Type B pancreatic cell (in vitro differentiated cells): ENCODE results near the gene ROR1. TPM values are rescaled to one million over a fixed set of nuclear protein-coding genes. Genes with fewer than 3 reads are reported as not detected.

Experiments used
- DNase-seq: peaks from one replicate; pipeline ENCODE4 v3.0.0; 2021; ENCODE audit warnings: mixed read lengths; ENCODE audit not compliant: unreplicated experiment; ENCODE audit errors: extremely low spot score
- H3K27ac Mint-ChIP-seq: 2 replicates; pipeline ENCODE4 v1.8.0; 2021; ENCODE audit warnings: mild to moderate bottlenecking, mixed read lengths
- H3K27me3 Mint-ChIP-seq: 2 replicates; pipeline ENCODE4 v1.8.0; 2021; ENCODE audit warnings: mixed read lengths
- H3K36me3 Mint-ChIP-seq: 2 replicates; pipeline ENCODE4 v1.8.0; 2021; ENCODE audit warnings: mixed read lengths
- H3K4me1 Mint-ChIP-seq: one replicate; pipeline ENCODE4 v1.8.0; 2021; ENCODE audit warnings: mixed read lengths; ENCODE audit not compliant: unreplicated experiment
- H3K4me3 Mint-ChIP-seq: 2 replicates; pipeline ENCODE4 v1.8.0; 2021; ENCODE audit warnings: mild to moderate bottlenecking, mixed read lengths
- H3K9me3 Mint-ChIP-seq: 2 replicates; pipeline ENCODE4 v1.8.0; 2021; ENCODE audit warnings: mixed read lengths
- total RNA-seq: library from RNA; stranded (reverse); gene quantifications from 2 replicates; pipeline ENCODE4 v1.2.1, GENCODE V29; 2021; ENCODE audit warnings: low replicate concordance
- TF ChIP-seq, protein P1 (sequence below): fragments of 200-600 bp; sonication (generic); conservative IDR thresholded peaks from 2 replicates; pipeline ENCODE4 v1.5.0; 2021; ENCODE audit warnings: antibody characterized with exemption, mild to moderate bottlenecking

Gene ROR1
- total RNA-seq, 1 donor from 2014 or later, result 32.0 TPM

DNA sequence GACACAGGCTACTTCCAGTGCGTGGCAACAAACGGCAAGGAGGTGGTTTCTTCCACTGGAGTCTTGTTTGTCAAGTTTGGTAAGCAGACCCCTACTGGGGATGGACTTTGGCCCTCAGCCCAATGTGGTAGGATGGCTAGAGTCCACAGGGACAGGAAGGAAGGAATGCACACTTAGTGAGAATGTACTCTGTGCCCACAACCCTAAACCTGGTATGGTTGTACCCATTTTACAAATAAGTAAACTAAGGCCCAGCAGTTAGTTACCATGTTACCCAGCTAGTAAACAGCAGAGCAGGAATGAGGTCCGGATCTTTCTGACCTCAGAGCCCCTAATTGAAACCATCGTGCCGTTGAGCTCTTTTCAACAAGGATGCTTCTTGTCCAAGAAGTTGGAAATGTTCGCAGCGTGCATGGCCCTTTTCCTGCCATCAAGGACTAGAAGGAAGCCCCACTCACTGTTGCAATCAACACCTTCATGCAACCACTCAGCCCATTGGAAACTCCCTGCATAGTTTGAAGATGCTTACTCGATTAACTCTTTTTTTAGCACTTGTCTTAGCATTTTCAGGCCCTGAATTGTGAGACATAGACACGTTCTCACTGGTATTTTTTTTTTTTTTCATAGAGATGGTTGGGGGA, 276.2 kb downstream of the ROR1 start:
- H3K9me3 Mint-ChIP-seq, result no peaks in the 10 kb centered on the region
- H3K27ac Mint-ChIP-seq, result no peak overlapping the region
- no peak overlapping the region for H3K4me3 Mint-ChIP-seq
- H3K4me1 Mint-ChIP-seq, result peaks cover 26% of the 10 kb centered on the region
- DNase-seq, result no peak
- peaks cover 9% of the 10 kb centered on the region for H3K36me3 Mint-ChIP-seq
- no peaks in the 10 kb centered on the region for H3K27me3 Mint-ChIP-seq
- TF ChIP-seq, protein P1, sequence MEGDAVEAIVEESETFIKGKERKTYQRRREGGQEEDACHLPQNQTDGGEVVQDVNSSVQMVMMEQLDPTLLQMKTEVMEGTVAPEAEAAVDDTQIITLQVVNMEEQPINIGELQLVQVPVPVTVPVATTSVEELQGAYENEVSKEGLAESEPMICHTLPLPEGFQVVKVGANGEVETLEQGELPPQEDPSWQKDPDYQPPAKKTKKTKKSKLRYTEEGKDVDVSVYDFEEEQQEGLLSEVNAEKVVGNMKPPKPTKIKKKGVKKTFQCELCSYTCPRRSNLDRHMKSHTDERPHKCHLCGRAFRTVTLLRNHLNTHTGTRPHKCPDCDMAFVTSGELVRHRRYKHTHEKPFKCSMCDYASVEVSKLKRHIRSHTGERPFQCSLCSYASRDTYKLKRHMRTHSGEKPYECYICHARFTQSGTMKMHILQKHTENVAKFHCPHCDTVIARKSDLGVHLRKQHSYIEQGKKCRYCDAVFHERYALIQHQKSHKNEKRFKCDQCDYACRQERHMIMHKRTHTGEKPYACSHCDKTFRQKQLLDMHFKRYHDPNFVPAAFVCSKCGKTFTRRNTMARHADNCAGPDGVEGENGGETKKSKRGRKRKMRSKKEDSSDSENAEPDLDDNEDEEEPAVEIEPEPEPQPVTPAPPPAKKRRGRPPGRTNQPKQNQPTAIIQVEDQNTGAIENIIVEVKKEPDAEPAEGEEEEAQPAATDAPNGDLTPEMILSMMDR, result no peak

DNA sequence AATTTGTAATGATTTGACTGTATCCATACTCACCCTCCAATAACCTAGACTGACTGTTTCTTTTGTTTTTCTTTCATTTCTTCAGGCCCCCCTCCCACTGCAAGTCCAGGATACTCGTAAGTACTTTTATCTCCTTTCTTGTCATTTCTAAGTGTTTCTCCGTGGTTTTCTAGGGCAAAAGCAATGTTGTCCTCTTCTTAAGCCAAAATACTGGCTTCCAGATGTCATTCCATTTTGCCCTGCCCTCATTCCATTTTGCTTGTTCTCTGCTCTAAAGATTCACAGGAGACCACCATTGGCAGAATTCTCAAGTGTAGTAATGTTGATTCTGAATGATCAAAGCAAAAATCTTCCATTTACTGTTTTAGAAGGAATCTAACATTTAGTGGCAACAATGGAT, 276.8 kb downstream of the ROR1 start:
- Mint-ChIP-seq H3K4me1 (peaks cover 26% of the 10 kb centered on the region), H3K27ac (no peak overlapping the region), H3K36me3 (peaks cover 9% of the 10 kb centered on the region), H3K4me3 (no peak overlapping the region), H3K27me3 (no peaks in the 10 kb centered on the region), H3K9me3 (no peaks in the 10 kb centered on the region)
- no peak for DNase-seq
- TF ChIP-seq, protein P1, result no peak

DNA sequence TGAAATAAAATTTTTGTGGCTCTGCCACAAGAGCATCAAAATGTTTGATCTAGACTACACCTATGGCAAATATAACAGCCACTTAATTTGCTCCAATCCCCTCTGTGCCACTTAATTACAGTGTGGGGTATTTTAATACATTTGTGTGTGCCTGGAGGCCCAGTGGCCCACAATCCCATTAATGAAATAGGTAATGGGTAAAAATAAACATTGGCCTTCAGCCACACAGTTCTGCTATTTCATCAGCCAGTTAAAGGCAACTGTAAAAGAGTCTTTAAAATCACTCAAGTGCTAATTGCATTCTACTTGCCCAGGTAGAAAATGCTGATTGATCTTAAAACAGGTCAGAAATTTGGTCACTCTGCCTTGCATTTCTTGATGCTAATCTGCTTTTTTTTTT, 278.0 kb downstream of the ROR1 start:
- H3K4me1 Mint-ChIP-seq, result peaks cover 25% of the 10 kb centered on the region
- no peak overlapping the region for H3K27ac Mint-ChIP-seq
- no peaks in the 10 kb centered on the region for H3K9me3 Mint-ChIP-seq
- TF ChIP-seq, protein P1, result no peak
- H3K27me3 Mint-ChIP-seq, result no peaks in the 10 kb centered on the region
- H3K36me3 Mint-ChIP-seq, result peaks cover 9% of the 10 kb centered on the region
- no peak for DNase-seq
- H3K4me3 Mint-ChIP-seq, result no peak overlapping the region

DNA sequence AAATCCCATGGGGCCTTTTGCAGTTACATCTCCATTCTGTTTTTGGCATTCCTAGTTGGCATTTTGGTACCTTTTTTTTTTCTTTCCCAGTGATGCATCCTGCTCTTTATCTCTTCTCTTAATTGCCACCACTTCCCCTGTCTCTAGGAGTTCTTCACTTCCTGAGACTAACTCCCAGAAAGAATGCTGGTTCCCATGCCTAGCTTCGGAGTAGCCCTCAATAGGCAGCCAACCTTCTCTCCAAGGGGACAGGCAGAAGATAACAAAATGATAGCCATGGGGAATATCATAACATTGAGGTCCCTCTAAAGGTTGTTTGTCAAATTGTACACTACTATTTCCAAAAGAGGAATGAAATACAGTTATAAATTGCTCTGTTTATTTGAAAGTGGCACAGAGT, 279.0 kb downstream of the ROR1 start:
- Mint-ChIP-seq H3K36me3 (peaks cover 11% of the 10 kb centered on the region), H3K27ac (no peak overlapping the region), H3K27me3 (no peaks in the 10 kb centered on the region), H3K4me3 (no peak overlapping the region), H3K4me1 (peaks cover 18% of the 10 kb centered on the region), H3K9me3 (no peaks in the 10 kb centered on the region)
- no peak for DNase-seq
- TF ChIP-seq, protein P1, result no peak

DNA sequence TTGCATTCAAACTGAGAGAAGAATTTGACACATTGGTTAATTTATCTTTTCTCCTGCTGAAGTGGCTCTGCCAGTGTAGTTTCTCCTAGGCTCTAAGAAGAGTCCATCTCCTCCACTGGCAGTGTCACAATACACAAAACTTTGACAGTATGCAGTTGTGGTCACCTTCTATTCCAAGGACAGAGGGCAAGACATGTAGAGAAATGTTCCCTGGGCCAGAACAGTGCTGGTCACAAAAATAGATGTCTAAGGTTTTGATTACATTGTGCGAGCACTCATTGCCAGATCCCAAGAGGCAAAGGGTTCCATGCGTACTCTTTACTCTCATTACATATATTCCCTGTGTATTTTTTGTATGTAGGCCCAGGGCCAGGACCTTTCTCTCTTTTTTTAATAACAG, 281.5 kb downstream of the ROR1 start:
- Mint-ChIP-seq H3K36me3 (peaks cover 16% of the 10 kb centered on the region), H3K4me1 (peaks cover 17% of the 10 kb centered on the region), H3K4me3 (no peak overlapping the region), H3K27me3 (no peaks in the 10 kb centered on the region), H3K27ac (no peak overlapping the region), H3K9me3 (peaks cover 6% of the 10 kb centered on the region)
- DNase-seq, result no peak
- TF ChIP-seq, protein P1, result no peak
